Sigmoid colon (tissue), 7 donors: ENCODE data around the gene RASA2. TPM values are rescaled to one million over a fixed set of nuclear protein-coding genes. Genes with fewer than 3 reads are reported as not detected.

Source experiments
- DNase-seq: peaks from one replicate; pipeline ENCODE4 v3.0.0-alpha.2; 2019
- H3K27ac ChIP-seq, 4 donors: fragments of 200-600 bp; sonication (generic); one replicate each; pipeline ENCODE4 v1.5.1; 2016 to 2019; ENCODE audit warnings: mild to moderate bottlenecking in 1 of 4
- H3K27me3 ChIP-seq, 3 donors: fragments of 200-600 bp; sonication (generic); one replicate each; pipeline ENCODE4 v1.5.1; 2019; ENCODE audit warnings: mild to moderate bottlenecking in 1 of 3
- H3K36me3 ChIP-seq, 4 donors: fragments of 200-600 bp; sonication (generic); one replicate each; pipeline ENCODE4 v1.5.1; 2016 to 2019
- H3K4me1 ChIP-seq, 4 donors: fragments of 200-600 bp; sonication (generic); one replicate each; pipeline ENCODE4 v1.5.1; 2017 to 2019
- H3K4me3 ChIP-seq, 4 donors: fragments of 200-600 bp; sonication (generic); one replicate each; pipeline ENCODE4 v1.5.1; 2017 to 2019; ENCODE audit warnings: mild to moderate bottlenecking in 2 of 4, moderate library complexity in 1 of 4
- H3K9me3 ChIP-seq, 4 donors: fragments of 200-600 bp in 3 of 4; sonication (generic) in 3 of 4; one replicate each; pipeline versions ENCODE4 v1.5.1 to v1.6.1; 2013 to 2019
- CTCF ChIP-seq, 4 experiments: fragments of 450-650 bp in 3 of 4; fragments of 200-600 bp in 1 of 4; IDR thresholded peaks; one replicate each; pipeline ENCODE4 v1.5.1; 2016 to 2019; ENCODE audit warnings: antibody characterized with exemption in 4 of 4, mild to moderate bottlenecking in 3 of 4, moderate library complexity in 2 of 4
- EP300 ChIP-seq, 4 donors: sonication (generic); formaldehyde crosslinking; IDR thresholded peaks; one replicate each; pipeline ENCODE4 v1.6.1; 2017; ENCODE audit warnings: antibody characterized with exemption in 4 of 4
- POLR2A ChIP-seq, 2 donors: fragments of 450-650 bp; IDR thresholded peaks; one replicate each; pipeline ENCODE4 v1.6.1; 2016; ENCODE audit warnings: antibody characterized with exemption in 2 of 2, mild to moderate bottlenecking in 2 of 2, moderate library complexity in 2 of 2
- POLR2AphosphoS5 ChIP-seq, 4 donors: sonication (generic); formaldehyde crosslinking; IDR thresholded peaks; one replicate each; pipeline ENCODE4 v1.6.1; 2017; ENCODE audit warnings: antibody characterized with exemption in 4 of 4
- WGBS, 2 donors: extraction: QIAGEN DNeasy Blood & Tissue Kit; methylation state at CpG; one replicate each; pipeline ENCODE4 v1.1.7; 2013; 5-methylcytosine and 5-hydroxymethylcytosine counted together
- intact Hi-C: fragments of 100-400 bp; cut with DNase I; formaldehyde crosslinking; loops from one replicate; pipeline ENCODE4 v1.15.1; 2023
- polyA plus RNA-seq, 3 donors: library from polyadenylated mRNA; stranded (reverse); fragments of 200-250 nt; gene quantifications; one replicate each; pipeline ENCODE4 v1.2.3, GENCODE V29; 2013
- total RNA-seq, 4 donors: library from RNA; depleted of rRNA; stranded (reverse); fragments of >200 nt; gene quantifications; one replicate each; pipeline ENCODE4 v1.1.0, GENCODE V29; 2016
- donor health status: healthy with polysubstance abuse.
- donor health status: Bipolar disorder and iron deficiency.
- donor health status: healthy.

RASA2 gene
- total and polyA plus RNA-seq, 7 donors, result 3.2 to 20.5 (median 13.0) TPM

DNA sequence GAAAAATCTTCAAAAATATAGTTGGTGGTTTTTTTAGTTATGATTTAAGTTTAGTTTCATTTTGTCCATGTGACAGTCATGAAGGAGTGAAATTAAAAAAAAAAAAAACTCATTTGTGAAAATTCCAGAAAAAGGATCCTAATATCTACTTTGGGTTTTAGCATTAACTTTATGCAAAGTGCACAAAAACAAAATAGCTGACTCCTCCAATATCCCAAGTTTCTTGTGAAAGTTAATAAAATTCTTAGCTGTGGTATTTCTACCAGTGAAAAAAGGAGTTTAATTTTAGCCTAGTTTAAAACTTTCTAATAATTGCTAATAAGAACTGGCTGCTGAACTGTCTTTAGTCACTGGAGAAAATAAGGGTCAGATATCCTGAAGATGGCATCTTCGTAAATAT is 40.8 kb upstream of the RASA2 start:
- Histone ChIP-seq H3K4me3 (no peak overlapping the region), H3K4me1 (peaks cover 0 to 85% (median 58%) of the 10 kb centered on the region in 4 donors), H3K9me3 (no peaks in the 10 kb centered on the region), H3K27me3 (no peaks in the 10 kb centered on the region), H3K27ac (peak overlapping the region in 2 of 4 donors; percentile 15 to 96), H3K36me3 (peaks cover 0 to 50% (median 25%) of the 10 kb centered on the region in 4 donors)
- WGBS, 2 donors, result 97 to 100% methylated on average over 1 of the region's 1 CpG
- TF ChIP-seq CTCF (IDR thresholded peaks at IDR 0.05) (no peak), EP300 (IDR thresholded peaks at IDR 0.05) (no peak), POLR2A (IDR thresholded peaks at IDR 0.05) (no peak), POLR2AphosphoS5 (IDR thresholded peaks at IDR 0.05) (no peak)
- no peak for DNase-seq
- intact Hi-C loops, result no loop called here

DNA sequence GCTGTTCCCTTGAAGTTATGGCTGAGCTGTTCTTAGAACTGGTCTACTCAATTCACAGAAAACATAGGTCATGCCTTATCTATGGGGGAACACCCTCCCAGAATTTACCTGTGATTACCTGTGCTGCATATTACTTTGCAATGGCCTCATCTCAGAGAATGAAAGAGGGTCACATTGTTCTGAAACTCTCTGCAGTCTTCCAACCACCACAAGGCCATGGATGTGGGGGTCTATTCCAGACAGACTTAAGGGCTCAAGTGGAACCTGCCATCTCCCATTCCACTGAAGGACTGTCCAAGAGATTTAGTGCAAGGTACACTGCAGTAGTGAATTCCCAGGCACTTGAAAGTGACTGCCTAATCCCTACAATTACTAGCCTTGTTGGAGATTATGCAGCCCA is 40.1 kb upstream of the RASA2 start:
- no peaks in the 10 kb centered on the region for H3K27me3 ChIP-seq
- intact Hi-C loops, result no loop called here
- peaks cover 0 to 50% (median 25%) of the 10 kb centered on the region in 4 donors for H3K36me3 ChIP-seq
- no peak for TF ChIP-seq CTCF (IDR thresholded peaks at IDR 0.05)
- TF ChIP-seq EP300 (IDR thresholded peaks at IDR 0.05), result no peak
- TF ChIP-seq POLR2AphosphoS5 (IDR thresholded peaks at IDR 0.05), result no peak
- TF ChIP-seq POLR2A (IDR thresholded peaks at IDR 0.05), result no peak
- H3K4me1 ChIP-seq, result peaks cover 0 to 85% (median 54%) of the 10 kb centered on the region in 4 donors
- H3K9me3 ChIP-seq, result no peaks in the 10 kb centered on the region
- peak overlapping the region in 2 of 4 donors; percentile 15 to 96 for H3K27ac ChIP-seq
- no peak for DNase-seq
- no peak overlapping the region for H3K4me3 ChIP-seq

DNA sequence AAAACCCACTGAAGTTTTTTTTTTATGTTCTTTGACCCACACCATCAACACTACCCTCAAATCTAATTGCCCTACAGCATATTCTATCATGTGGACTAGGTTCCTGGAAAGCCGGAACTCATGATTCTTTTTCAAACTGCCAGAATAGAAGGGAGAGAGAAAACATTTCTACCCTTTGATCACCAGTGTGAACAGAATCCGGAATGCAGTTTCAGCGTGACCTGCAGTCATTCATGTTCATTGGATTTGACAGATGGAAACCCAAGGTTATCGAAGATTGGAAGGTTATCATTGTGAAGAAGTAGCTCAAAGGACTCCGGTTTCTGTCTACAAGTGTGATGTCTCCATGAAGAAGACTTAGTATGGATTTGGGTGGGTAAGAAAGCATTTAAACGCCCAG is 39.4 kb upstream of the RASA2 start:
- TF ChIP-seq POLR2AphosphoS5 (IDR thresholded peaks at IDR 0.05) (no peak), CTCF (IDR thresholded peaks at IDR 0.05) (no peak), POLR2A (IDR thresholded peaks at IDR 0.05) (no peak), EP300 (IDR thresholded peaks at IDR 0.05) (no peak)
- no peak overlapping the region for H3K4me3 ChIP-seq
- H3K36me3 ChIP-seq, result peaks cover 0 to 50% (median 25%) of the 10 kb centered on the region in 4 donors
- H3K4me1 ChIP-seq, result peaks cover 0 to 85% (median 54%) of the 10 kb centered on the region in 4 donors
- peak overlapping the region in 1 of 4 donors; percentile 96 for H3K27ac ChIP-seq
- no peaks in the 10 kb centered on the region for H3K9me3 ChIP-seq
- WGBS, 2 donors, result 94 to 96% methylated on average over 6 of the region's 6 CpGs
- intact Hi-C loops, result no loop called here
- no peak for DNase-seq
- H3K27me3 ChIP-seq, result no peaks in the 10 kb centered on the region

DNA sequence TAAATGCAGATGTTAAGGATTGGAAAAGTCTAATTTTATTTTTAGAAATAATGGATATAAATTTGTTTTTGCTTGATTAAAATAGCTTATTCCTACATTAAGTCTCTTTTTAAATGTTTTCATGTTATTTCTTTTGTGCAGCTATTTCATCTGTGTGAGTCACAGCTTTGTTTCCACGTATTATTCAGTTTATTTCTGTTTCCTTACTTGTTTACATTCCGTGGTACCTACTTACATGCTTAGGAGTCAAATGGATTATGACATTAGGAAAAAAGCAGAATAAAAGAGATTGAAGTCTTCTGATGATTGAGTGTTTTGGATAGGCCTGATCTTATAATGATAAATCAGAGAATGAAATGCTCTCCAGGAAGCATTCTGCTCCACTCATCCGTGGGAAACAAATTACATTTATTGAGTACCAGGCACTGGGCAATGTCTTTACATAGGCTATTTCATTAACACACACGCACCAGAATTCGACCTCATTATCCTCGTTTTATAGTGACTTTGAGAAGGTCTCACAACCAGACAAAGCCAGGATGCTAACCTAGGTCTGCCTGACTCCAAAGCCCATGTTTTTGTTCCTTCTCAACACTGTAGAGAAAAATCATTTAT is 38.1 kb upstream of the RASA2 start:
- 58 to 69% methylated on average over 6 of the region's 6 CpGs for WGBS, 2 donors
- Histone ChIP-seq H3K4me3 (no peak overlapping the region), H3K4me1 (peaks cover 0 to 73% (median 43%) of the 10 kb centered on the region in 4 donors), H3K27me3 (no peaks in the 10 kb centered on the region), H3K9me3 (no peaks in the 10 kb centered on the region), H3K36me3 (peaks cover 0 to 40% (median 16%) of the 10 kb centered on the region in 4 donors), H3K27ac (peak overlapping the region; percentile 34 to 96 (median 52))
- DNase-seq, result no peak
- TF ChIP-seq EP300 (IDR thresholded peaks at IDR 0.05) (no peak), POLR2AphosphoS5 (IDR thresholded peaks at IDR 0.05) (no peak), CTCF (IDR thresholded peaks at IDR 0.05) (no peak), POLR2A (IDR thresholded peaks at IDR 0.05) (no peak)
- intact Hi-C loops, result no loop called here

- H3K27ac ChIP-seq, result peak overlapping the region; percentile 34 to 96 (median 52)
- H3K9me3 ChIP-seq, result no peaks in the 10 kb centered on the region
- DNase-seq, result no peak
- WGBS, 2 donors, result 88% methylated on average over 6 of the region's 6 CpGs
- H3K27me3 ChIP-seq, result no peaks in the 10 kb centered on the region
- H3K4me3 ChIP-seq, result no peak overlapping the region
- peaks cover 0 to 68% (median 36%) of the 10 kb centered on the region in 4 donors for H3K4me1 ChIP-seq
- intact Hi-C loops, result no loop called here
- TF ChIP-seq POLR2AphosphoS5 (IDR thresholded peaks at IDR 0.05) (no peak), EP300 (IDR thresholded peaks at IDR 0.05) (no peak), POLR2A (IDR thresholded peaks at IDR 0.05) (no peak), CTCF (IDR thresholded peaks at IDR 0.05) (no peak)
- peaks cover 0 to 33% (median 11%) of the 10 kb centered on the region in 4 donors for H3K36me3 ChIP-seq
These were observed 37.4 kb upstream of the RASA2 start for GRCh38 chr3:141449424-141449823.
